GM20000 (cell line): ENCODE measurements around the gene SHE.

Source experiments
- DNase-seq: peaks from one replicate; pipeline ENCODE4 v3.0.0; 2012; ENCODE audit warnings: low spot score
- TF ChIP-seq, protein P1 (sequence below): IDR thresholded peaks from 2 replicates; pipeline ENCODE4 v1.5.1; 2012; ENCODE audit warnings: mild to moderate bottlenecking, control low read depth; ENCODE audit errors: extremely low read depth, missing control alignments

The SHE gene

DNA sequence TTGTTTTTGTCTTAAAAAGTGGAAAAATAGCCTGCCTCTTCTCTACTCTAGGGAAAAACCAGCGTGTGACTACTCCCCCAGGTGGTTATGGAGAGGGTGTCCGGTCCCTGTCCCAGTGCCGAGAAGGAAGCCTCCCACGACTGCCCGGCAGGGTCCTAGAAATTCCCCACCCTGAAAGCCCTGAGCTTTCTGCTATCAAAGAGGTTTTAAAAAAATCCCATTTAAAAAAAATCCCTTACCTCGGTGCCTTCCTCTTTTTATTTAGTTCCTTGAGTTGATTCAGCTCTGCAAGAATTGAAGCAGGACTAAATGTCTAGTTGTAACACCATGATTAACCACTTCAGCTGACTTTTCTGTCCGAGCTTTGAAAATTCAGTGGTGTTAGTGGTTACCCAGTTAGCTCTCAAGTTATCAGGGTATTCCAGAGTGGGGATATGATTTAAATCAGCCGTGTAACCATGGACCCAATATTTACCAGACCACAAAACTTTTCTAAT is 35.2 kb downstream of the SHE start:
- DNase-seq, result peak; percentile 44
- TF ChIP-seq, protein P1, sequence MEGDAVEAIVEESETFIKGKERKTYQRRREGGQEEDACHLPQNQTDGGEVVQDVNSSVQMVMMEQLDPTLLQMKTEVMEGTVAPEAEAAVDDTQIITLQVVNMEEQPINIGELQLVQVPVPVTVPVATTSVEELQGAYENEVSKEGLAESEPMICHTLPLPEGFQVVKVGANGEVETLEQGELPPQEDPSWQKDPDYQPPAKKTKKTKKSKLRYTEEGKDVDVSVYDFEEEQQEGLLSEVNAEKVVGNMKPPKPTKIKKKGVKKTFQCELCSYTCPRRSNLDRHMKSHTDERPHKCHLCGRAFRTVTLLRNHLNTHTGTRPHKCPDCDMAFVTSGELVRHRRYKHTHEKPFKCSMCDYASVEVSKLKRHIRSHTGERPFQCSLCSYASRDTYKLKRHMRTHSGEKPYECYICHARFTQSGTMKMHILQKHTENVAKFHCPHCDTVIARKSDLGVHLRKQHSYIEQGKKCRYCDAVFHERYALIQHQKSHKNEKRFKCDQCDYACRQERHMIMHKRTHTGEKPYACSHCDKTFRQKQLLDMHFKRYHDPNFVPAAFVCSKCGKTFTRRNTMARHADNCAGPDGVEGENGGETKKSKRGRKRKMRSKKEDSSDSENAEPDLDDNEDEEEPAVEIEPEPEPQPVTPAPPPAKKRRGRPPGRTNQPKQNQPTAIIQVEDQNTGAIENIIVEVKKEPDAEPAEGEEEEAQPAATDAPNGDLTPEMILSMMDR, result peak; percentile 19

DNA sequence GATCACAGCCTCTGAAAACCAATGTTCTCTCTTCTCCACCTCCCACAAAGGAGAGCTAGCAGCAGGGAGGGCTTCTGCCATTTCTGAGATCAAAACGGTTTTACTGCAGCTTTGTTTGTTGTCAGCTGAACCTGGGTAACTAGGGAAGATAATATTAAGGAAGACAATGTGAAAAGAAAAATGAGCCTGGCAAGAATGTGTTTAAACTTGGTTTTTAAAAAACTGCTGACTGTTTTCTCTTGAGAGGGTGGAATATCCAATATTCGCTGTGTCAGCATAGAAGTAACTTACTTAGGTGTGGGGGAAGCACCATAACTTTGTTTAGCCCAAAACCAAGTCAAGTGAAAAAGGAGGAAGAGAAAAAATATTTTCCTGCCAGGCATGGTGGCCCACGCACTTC is 36.0 kb downstream of the SHE start:
- TF ChIP-seq, protein P1, result no peak
- no peak for DNase-seq

DNA sequence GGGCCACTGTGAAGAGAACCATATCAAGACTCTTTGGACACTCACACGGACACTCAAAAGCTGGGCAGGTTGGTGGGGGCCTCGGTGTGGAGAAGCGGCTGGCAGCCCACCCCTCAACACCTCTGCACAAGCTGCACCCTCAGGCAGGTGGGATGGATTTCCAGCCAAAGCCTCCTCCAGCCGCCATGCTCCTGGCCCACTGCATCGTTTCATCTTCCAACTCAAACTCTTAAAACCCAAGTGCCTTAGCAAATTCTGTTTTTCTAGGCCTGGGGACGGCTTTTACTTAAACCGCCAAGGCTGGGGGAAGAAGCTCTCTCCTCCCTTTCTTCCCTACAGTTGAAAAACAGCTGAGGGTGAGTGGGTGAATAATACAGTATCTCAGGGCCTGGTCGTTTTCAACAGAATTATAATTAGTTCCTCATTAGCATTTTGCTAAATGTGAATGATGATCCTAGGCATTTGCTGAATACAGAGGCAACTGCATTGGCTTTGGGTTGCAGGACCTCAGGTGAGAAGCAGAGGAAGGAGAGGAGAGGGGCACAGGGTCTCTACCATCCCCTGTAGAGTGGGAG is 36.5 kb downstream of the SHE start:
- TF ChIP-seq, protein P1, result no peak
- no peak for DNase-seq

DNA sequence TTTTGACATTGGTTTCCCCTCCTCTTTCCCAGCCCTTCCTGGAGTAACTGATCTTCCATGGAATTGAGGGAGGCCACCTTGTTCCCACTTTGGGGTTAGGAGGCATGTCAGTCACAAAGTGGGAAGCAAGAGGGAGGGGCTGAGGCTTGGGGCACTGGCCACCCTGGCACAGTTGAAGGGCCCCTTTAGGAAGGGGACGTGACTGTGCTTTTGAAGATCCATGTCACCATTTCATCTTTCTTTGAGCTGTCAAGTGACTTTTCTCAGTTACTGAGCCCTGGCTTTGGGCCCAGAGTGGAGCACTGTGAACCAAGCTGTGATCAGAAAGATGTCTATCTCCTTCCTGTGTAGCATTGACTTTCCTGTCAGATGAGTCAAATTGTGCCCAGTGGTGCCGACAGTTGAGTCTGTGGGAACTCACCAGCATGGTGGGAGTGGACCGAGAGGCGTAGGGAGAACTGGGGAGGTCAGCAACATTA is 38.7 kb downstream of the SHE start:
- DNase-seq, result peak; percentile 44

DNA sequence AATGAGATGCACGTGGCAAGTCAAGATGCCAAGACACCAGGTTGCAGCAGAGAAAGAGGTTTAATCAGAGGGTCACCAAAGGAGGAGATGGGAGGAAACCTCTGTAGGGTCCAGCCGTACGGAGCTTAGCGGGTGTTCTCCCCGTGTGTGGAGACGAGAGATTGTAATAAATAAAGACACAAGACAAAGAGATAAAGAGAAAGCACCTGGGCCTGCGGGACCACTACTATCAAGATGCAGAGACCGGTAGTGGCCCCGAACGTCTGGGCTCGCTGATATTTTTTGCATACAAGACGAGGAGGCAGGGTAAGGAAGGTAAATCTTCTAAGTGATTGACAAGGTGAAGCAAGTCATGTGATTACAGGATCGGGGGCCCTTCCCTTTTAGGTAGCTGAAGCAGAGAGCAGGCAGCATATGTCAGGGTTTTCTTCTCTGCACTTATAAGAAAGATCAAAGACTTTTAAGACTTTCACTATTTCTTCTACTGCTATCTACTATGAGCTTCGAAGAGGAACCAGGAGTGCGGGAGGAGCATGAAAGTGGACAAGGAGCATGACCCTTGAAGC is 41.4 kb downstream of the SHE start:
- TF ChIP-seq, protein P1, result no peak
- DNase-seq, result no peak

More for the DNA sequence above, 38.7 kb downstream of the SHE start:
- TF ChIP-seq, protein P1, result no peak

DNA sequence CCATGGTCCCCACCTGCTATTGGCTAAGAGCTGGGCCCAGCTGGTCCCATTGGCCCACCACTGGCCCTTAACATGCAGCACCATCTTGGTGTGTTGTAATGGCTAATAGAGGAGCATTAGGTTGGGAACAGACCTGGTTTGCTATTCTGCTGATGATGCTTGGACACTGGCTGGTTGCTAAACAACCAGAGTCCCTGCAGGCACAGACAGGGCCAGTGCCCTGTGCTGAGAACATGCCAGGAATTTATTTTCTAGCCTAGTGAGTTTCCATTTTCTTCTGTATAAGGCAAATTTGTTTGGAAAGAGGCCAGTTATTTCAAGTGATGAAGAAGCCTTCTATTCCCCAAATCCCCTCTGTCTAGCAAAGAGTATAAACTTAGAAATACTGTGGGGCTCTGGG is 43.1 kb downstream of the SHE start:
- no peak for DNase-seq
- TF ChIP-seq, protein P1, result no peak

DNA sequence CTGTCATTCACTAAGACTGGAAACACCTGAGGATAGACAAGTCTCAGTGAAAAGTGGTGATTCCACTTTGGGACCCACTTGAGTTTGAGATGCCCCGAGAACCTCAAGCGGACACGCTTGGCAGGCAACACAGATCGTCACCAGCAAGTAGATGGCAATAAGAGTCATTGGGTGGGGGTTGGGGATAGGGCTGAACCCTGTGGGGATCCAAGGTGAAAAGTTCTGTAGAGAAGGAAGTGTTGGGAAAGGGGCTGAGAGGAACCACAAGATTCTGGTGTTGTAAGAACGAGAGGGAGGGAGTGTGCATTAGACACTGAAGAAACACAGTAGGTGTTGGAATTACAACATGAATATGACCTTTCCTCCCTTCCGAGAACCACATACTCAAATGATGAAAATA is 45.6 kb downstream of the SHE start:
- TF ChIP-seq, protein P1, result no peak
- no peak for DNase-seq
